ENCODE measurements around the gene CFAP68. TPM values are rescaled to one million over a fixed set of nuclear protein-coding genes. Genes with fewer than 3 reads are reported as not detected.
A peak's percentile ranks its signal among the peaks of the same experiment; 100 is the strongest.
"Not testable (repeated sequence)": the region's sequence is repeated elsewhere in the genome, so short reads cannot be mapped to it uniquely, and the experiment has no call there.

The CFAP68 gene
- polyA plus RNA-seq, 5 donors: 40.0 to 45.6 (median 42.4) TPM

DNA sequence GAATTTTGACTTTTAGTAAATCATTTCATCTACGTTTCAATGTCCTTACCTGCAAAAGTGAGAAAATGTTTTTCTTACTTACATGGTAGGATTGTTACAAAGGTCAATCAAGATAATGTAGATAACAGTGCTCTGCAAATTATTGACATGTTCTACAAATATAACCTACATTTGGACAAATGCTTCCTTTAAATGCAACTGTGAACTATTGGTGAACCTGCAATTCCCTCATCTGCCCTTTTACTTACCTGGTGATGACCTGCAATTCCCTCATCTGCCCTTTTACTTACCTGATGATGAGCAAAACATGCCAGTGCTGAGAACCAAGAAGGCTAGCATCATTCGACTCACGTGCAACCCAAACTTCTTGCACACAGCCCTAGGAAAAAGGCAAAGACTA is 19.1 kb upstream of the CFAP68 start:
- DNase-seq: no peak

GRCh38 chr11:111870113-111870512 is 9.2 kb upstream of the CFAP68 start:
- no peak for DNase-seq

DNA sequence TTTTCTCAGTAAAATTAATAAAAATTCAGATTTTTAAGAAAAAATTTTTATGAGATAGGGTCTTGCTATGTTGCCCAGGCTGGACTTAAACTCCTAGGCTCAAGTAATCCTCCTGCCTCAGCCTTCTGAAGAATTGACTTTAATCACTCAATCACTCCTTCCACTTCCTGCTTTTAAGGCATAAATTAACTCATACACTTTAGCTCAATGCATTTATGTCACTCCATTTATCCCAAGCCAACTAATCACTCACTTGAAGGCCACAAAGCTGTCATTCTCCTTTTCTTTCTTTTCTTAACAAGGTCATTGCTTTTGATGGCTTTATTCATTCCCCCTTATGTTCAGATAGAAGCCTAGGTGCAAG is 8.8 kb upstream of the CFAP68 start:
- no peak for DNase-seq

GRCh38 chr11:111870886-111871692 is 8.3 kb upstream of the CFAP68 start, which contains the start of gene ALG9:
TSS of gene ALG9 (minus strand) at chr11:111871581. CDS start at chr11:111871482, 99 bp downstream.
- peak; percentile 87 to 91 for DNase-seq

- DNase-seq: no peak
Observed at GRCh38 chr11:111871693-111872161, 7.6 kb upstream of the CFAP68 start.

- DNase-seq: no peak
Observed at GRCh38 chr11:111878385-111878848, 924 bp upstream of the CFAP68 start.

DNA sequence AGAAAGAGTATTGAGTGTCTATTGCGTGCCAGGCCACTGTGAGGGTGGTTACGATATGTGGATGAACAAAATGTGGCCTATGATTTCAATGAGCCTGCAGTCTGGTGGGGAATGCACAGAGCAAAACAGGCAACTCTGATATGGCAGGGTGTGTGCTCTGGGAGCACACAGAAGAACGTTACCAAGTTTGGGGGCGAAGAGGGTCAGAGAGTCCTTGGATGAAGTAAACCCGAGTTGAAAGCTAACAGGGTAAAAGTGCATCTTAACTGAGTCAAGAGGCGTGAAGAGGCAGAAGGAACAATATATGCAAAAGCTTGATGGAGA is 258 bp downstream of the CFAP68 start:
- DNase-seq: no peak

DNA sequence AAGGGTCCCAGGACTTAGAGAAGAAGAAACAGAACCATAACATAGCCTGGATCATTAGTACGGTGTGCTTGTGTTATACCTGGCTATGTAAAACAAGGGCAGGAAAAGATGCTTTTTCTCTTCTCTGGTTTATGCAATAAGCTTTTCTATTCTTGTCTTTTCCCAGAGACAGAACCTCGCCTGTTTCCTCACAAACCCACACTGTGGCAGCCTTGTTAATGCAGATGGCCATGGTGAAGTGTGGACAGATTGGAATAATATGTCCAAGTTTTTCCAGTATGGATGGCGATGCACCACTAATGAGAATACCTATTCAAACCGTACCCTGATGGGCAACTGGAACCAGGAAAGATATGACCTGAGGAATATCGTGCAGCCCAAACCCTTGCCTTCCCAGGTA is 2.9 kb downstream of the CFAP68 start:
- no peak for DNase-seq

DNA sequence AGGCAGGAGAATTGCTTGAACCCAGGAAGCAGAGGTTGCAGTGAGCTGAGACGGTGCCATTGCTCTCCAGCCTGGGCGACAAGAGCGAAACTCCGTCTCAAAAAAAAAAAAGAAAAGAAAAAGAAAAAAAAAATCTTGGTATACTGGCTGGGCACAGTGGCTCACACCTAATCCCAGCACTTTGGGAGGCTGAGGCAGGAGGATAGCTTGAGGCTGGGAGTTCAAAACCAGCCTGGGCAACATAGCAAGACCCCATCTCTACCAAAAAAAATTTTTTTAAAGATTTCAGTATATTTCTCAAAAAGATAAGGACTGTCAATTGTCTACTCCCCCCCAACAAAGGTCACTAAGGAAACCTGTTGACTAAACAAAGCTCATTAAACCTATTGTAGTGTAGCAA is 5.7 kb downstream of the CFAP68 start:
- not testable (repeated sequence) for DNase-seq

DNA sequence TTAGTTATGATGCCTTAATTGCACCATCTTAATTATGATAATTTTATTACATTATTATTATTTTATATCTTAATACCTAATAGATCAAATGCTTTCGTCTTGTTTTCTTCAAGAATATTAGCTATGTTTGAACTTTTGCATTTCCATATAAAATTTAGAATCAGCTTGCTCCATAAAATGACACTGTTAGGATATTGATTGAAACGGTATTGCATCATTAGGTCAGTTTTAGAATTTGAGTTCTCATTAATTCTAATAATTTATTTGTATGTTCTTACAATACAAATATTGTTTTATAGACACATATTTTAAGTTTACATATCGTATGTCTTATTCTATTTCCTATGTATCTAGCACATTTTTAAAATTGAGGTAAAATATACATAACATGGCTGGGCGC is 6.7 kb downstream of the CFAP68 start:
- DNase-seq: no peak

DNA sequence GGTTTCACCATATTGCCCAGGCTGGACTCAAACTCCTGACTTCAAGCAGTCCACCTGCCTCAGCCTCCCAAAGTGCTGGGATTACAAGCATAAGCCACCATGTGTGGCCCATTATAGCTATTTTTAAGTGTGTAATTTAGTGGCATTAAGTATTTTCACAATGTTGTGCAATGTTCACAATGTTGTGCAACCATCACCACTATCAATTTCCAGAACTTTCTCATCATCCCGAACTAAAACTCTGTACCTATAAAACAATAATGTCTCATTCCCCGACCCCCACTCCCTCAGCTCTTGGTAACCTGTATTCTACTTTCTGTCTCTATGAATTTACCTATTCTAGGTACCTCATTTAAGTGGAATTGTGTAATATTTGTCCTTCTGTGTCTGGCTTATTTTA is 7.5 kb downstream of the CFAP68 start:
- no peak for DNase-seq

GRCh38 chr11:111905411-111905810 is 26.1 kb downstream of the CFAP68 start:
- no peak for DNase-seq

GRCh38 chr11:111906680-111907079 is 27.3 kb downstream of the CFAP68 start:
- DNase-seq: no peak

- DNase-seq: no peak
Observed at GRCh38 chr11:111908639-111909305, 29.4 kb downstream of the CFAP68 start.

DNA sequence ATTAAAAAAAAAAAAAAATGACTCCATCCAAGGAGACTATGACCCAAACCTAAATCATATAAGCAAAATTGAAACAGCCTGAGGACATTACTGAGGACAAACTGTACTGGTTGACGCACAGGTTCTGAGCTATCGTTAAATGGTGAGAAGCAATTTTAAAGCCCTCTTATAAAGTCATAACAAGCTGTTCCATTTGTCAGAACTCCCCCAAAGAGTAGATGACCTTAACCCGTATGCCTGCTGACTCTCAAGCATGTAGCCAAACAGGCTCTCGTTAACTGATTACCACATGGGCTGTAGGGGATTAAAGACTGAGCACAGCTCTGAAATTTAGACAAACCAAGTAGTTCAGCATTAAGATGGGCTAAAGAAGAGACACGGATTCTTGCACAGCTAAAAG is 30.0 kb downstream of the CFAP68 start:
- no peak for DNase-seq

DNA sequence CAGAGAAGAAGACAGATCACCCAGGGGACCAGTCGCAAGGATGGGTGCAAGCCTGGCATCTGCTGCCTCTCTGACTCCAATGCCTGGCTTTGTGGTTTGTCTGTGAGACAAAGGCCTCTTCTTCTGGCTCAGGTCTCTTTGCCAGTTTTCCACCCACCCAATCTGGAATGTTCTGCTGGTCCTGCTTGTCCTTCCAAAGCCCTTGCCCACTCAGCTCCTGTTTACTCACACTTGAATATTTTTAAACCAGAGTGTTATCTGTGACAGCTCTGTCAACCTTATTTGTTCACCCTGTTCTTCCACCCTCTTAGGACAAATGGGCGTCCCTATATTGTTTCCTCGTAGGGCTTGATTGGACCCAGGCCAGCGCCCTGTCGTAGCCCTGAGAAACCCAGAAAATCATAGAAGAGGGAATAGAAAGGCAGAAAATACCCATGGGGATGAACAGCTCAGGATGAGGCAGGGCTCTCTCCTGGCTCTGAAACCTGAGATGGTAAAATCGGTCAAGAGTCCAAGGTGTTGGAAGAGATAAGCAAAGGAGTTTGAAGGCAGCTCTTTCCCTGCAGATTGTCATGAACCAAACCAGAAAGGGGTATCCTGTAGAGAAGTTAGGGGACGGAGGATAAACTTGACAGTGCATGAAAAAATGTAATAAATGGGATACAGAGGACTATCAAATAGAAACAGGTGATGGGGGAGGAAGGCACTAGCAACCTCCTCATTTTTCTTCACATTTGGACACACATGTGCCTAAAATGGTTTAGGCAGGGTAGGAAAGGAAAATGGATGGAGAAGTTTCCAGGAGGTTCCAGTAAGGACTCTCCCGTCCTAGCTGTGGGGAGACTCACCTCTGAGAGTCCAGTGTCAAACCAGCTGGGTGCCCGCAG is 31.6 kb downstream of the CFAP68 start:
- no peak for DNase-seq

- peak; percentile 76 to 84 for DNase-seq
Observed at GRCh38 chr11:111911563-111912401, 32.4 kb downstream of the CFAP68 start, which contains the start of gene CRYAB. TSS of gene CRYAB (minus strand) at chr11:111911770. CDS start at chr11:111911724, 46 bp downstream.

DNA sequence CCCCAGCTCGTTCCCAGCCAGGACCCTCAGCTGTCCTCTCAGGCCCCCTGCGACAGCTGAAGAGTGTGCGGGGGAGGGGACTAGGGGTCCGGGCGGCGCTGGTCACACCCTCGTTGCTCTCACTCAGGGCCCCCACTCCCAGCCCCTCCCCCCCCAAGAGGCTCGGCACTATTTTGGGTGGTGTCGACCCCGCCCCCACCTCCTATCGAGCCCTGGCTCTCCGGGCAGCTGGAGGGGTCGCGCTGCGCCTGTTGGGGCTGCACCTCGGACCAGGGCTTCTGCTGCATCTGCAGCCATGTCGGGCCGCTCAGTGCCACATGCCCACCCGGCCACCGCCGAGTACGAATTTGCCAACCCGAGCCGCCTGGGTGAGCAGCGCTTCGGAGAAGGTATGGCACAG is 33.2 kb downstream of the CFAP68 start, which contains the start of gene HSPB2:
Gene HSPB2, plus strand, starts transcription at position 200 of the 400 bp plus-strand sequence. Its CDS starts 96 bp downstream, at position 296.
- DNase-seq: no peak

- peak in 1 of 2 donors; percentile 36 for DNase-seq
Observed at GRCh38 chr11:111913031-111913861, 33.9 kb downstream of the CFAP68 start.

DNA sequence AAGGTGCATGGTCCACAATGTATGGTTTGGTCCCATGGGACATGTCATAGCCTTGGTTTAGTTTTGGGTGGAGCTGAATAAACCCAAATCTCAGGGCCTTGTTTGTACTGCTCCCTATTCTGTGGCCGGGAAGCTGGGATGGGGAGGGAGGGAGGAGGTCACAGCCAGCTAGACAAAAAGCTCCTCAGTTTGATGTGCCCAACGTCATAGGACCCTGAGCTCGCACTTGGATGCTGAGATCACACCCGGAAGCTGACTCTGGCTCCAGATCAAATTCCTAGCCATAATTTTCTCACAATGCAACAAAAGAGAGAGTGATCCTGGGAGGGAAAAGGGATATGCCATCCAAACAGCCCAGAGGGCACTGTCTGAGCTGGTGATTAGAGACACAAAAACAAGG is 34.7 kb downstream of the CFAP68 start:
- DNase-seq: peak in 1 of 2 donors; percentile 61

All from right lung (tissue), 5 donors.